ENCODE results near the gene CAPN1. TPM values are rescaled to one million over a fixed set of nuclear protein-coding genes. Genes with fewer than 3 reads are reported as not detected.

Gene CAPN1
- polyA plus RNA-seq, 1 of the 3 experiments (the other 2 are of a cell fraction), result 92.2 TPM

DNA sequence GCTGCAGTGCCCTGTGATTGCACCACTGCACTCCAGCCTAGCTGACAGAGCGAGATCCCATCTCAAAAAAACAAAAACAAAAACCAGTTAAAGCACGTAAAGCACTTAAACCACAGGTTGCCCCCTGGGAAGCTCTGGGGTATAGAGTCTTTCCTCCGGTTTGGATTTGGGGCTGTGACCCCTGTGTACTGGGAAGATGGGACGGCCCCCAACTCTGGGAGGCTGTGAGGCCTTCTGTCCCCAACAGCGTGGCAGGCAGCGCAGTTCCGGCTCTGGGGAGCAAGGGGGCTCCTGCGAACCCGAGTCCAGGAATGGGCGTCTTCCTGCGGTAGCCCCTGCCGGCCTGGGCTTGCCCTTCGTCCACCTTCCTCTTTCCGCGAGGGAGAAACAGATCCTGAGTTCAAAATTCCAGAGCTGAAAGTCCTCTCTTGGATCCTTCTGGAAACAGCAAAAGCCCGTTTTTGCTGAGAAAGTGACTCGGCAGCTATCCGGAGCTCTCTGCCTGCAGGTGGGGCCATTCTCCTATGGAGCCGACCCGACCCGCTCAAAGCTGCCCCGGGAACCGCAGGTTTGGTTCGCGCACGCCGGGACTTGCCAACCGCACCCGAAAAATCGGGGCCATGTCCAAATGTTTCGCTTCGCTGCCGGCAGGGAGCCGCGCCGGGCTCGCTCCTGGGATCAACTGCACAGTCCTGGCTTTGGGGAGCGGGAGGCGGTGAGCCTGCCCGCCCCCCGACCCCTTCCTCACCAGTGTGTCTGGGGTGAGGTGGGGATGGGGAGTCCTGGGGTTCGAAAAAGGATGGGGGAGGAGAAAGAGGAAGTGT, 43.8 kb downstream of the CAPN1 start:
- TF ChIP-seq CHD2 (IDR thresholded peaks at IDR 0.05; ENCODE audit: low read length, partially characterized antibody) (peak; percentile 12), TEAD4 (IDR thresholded peaks at IDR 0.05; ENCODE audit: borderline replicate concordance, insufficient read depth) (no peak), TAF1 (IDR thresholded peaks at IDR 0.05; ENCODE audit: borderline replicate concordance, low read depth, low read length) (no peak), MXI1 (IDR thresholded peaks at IDR 0.05; ENCODE audit: low read depth, low read length) (no peak), ELF1 (IDR thresholded peaks at IDR 0.05) (no peak), NRF1 (IDR thresholded peaks at IDR 0.05; ENCODE audit: low read depth, low read length) (no peak), JUND (IDR thresholded peaks at IDR 0.05) (no peak), RAD21 (IDR thresholded peaks at IDR 0.05; ENCODE audit: low read length) (peak; percentile 62)
- TF ChIP-seq, protein P1, sequence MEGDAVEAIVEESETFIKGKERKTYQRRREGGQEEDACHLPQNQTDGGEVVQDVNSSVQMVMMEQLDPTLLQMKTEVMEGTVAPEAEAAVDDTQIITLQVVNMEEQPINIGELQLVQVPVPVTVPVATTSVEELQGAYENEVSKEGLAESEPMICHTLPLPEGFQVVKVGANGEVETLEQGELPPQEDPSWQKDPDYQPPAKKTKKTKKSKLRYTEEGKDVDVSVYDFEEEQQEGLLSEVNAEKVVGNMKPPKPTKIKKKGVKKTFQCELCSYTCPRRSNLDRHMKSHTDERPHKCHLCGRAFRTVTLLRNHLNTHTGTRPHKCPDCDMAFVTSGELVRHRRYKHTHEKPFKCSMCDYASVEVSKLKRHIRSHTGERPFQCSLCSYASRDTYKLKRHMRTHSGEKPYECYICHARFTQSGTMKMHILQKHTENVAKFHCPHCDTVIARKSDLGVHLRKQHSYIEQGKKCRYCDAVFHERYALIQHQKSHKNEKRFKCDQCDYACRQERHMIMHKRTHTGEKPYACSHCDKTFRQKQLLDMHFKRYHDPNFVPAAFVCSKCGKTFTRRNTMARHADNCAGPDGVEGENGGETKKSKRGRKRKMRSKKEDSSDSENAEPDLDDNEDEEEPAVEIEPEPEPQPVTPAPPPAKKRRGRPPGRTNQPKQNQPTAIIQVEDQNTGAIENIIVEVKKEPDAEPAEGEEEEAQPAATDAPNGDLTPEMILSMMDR (IDR thresholded peaks at IDR 0.05), result peak; percentile 66
- POLR2A ChIA-PET, result interaction anchor here (0.5 to 0.7 kb wide), 3 partner anchors 46 to 90 kb away, joined by 3 read pairs; no protein-coding TSS in a partner anchor
- no peaks in the 10 kb centered on the region for H3K36me3 ChIP-seq (replicated peaks in 1 of 2; ENCODE audit: control insufficient read depth in 1 of 2, insufficient read depth in 2 of 2, low read length in 1 of 2)
- H3K79me2 ChIP-seq (ENCODE audit: insufficient read depth), result no peaks in the 10 kb centered on the region
- H2AFZ ChIP-seq (ENCODE audit: low read depth), result peak overlapping the region; percentile 81
- CTCF ChIA-PET, result interaction anchor here (0.8 to 6.9 kb wide), 33 partner anchors 11 to 285 kb away, joined by 3 to 56 read pairs (median 4); partner anchors contain the start of genes CAPN1, DPF2, POLA2 and ZNHIT2
- H3F3A ChIP-seq (replicated peaks; ENCODE audit: insufficient read depth), result peaks cover 8% of the 10 kb centered on the region
- WGBS (ENCODE audit: low lambda C conversion rate), result 27% methylated on average over 16 of the region's 42 CpGs
- peak overlapping the region; percentile 29 to 40; a peak in 3 of 4 replicates for H3K4me3 ChIP-seq (ENCODE audit: low read depth in 2 of 2, low read length in 1 of 2)
- H3K4me2 ChIP-seq, result peak overlapping the region; percentile 75
- peak overlapping the region; percentile 47; the same call in 1 of the 2 replicates for H3K9ac ChIP-seq
- H3K9me3 ChIP-seq, result no peaks in the 10 kb centered on the region
- H3K4me1 ChIP-seq (ENCODE audit: control insufficient read depth in 1 of 2, insufficient read depth in 2 of 2, low read depth in 1 of 2, low read length in 1 of 2), result peaks cover 2 to 9% of the 10 kb centered on the region in 2 experiments; a peak in 2 of 4 replicates
- no peak overlapping the region for H3K27ac ChIP-seq (ENCODE audit: low read depth in 2 of 2, low read length in 1 of 2)
- H3K27me3 ChIP-seq (ENCODE audit: insufficient read depth), result no peaks in the 10 kb centered on the region
- peak; percentile 87 for DNase-seq
- no peaks in the 10 kb centered on the region for H4K20me1 ChIP-seq (ENCODE audit: insufficient read depth)
- H3K9me2 ChIP-seq, result no peaks in the 10 kb centered on the region

DNA sequence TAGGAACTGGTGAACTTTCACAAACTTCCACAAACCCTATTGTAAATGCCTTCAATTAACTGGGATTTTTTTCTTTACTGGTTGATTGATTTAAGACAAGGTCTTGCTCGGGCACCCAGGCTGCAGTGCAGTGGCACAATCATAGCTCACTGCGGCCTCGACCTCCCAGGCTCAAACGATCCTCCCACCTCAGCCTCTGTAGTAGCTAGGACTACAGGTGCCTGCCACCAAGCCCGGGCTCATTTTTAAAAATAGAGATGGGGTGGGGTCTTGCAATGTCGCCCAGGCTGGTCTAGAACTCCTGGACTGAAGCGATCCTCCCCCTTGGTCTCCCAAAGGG, 44.3 kb downstream of the CAPN1 start:
- no peaks in the 10 kb centered on the region for H3K27me3 ChIP-seq (ENCODE audit: insufficient read depth)
- no peak overlapping the region for H3K27ac ChIP-seq (ENCODE audit: low read depth in 2 of 2, low read length in 1 of 2)
- peaks cover 2 to 9% of the 10 kb centered on the region in 2 experiments; a peak in 2 of 4 replicates for H3K4me1 ChIP-seq (ENCODE audit: control insufficient read depth in 1 of 2, insufficient read depth in 2 of 2, low read depth in 1 of 2, low read length in 1 of 2)
- 49% methylated on average over 7 of the region's 7 CpGs for WGBS (ENCODE audit: low lambda C conversion rate)
- no peaks in the 10 kb centered on the region for H3K79me2 ChIP-seq (ENCODE audit: insufficient read depth)
- H3K4me3 ChIP-seq (ENCODE audit: low read depth in 2 of 2, low read length in 1 of 2), result peak overlapping the region; percentile 29 to 40; a peak in 3 of 4 replicates
- peak overlapping the region; percentile 47; the same call in 1 of the 2 replicates for H3K9ac ChIP-seq
- no peaks in the 10 kb centered on the region for H3K9me3 ChIP-seq
- H3K36me3 ChIP-seq (replicated peaks in 1 of 2; ENCODE audit: control insufficient read depth in 1 of 2, insufficient read depth in 2 of 2, low read length in 1 of 2), result no peaks in the 10 kb centered on the region
- ChIA-PET CTCF (interaction anchor here (0.6 to 6.9 kb wide), 29 partner anchors 10 to 285 kb away, joined by 3 to 56 read pairs (median 5); partner anchors contain the start of genes CAPN1, DPF2, POLA2 and ZNHIT2), POLR2A (interaction anchor here (0.6 to 0.7 kb wide), 2 partner anchors 47 to 89 kb away, joined by 3 read pairs; no protein-coding TSS in a partner anchor)
- no peak for DNase-seq
- H3K9me2 ChIP-seq, result no peaks in the 10 kb centered on the region
- H3K4me2 ChIP-seq, result peak overlapping the region; percentile 75
- TF ChIP-seq ELF1 (IDR thresholded peaks at IDR 0.05), result no peak
- no peak for TF ChIP-seq NRF1 (IDR thresholded peaks at IDR 0.05; ENCODE audit: low read depth, low read length)
- no peak for TF ChIP-seq TEAD4 (IDR thresholded peaks at IDR 0.05; ENCODE audit: borderline replicate concordance, insufficient read depth)
- no peak for TF ChIP-seq RXRA (IDR thresholded peaks at IDR 0.05; ENCODE audit: borderline replicate concordance, low read depth)
- no peak for TF ChIP-seq CHD2 (IDR thresholded peaks at IDR 0.05; ENCODE audit: low read length, partially characterized antibody)
- no peak for TF ChIP-seq RCOR1 (IDR thresholded peaks at IDR 0.05; ENCODE audit: low read length)
- TF ChIP-seq, protein P2, sequence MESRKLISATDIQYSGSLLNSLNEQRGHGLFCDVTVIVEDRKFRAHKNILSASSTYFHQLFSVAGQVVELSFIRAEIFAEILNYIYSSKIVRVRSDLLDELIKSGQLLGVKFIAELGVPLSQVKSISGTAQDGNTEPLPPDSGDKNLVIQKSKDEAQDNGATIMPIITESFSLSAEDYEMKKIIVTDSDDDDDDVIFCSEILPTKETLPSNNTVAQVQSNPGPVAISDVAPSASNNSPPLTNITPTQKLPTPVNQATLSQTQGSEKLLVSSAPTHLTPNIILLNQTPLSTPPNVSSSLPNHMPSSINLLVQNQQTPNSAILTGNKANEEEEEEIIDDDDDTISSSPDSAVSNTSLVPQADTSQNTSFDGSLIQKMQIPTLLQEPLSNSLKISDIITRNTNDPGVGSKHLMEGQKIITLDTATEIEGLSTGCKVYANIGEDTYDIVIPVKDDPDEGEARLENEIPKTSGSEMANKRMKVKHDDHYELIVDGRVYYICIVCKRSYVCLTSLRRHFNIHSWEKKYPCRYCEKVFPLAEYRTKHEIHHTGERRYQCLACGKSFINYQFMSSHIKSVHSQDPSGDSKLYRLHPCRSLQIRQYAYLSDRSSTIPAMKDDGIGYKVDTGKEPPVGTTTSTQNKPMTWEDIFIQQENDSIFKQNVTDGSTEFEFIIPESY (IDR thresholded peaks at IDR 0.05; ENCODE audit: borderline replicate concordance, low read depth), result no peak
- no peak for TF ChIP-seq FOSL2 (IDR thresholded peaks at IDR 0.05; ENCODE audit: borderline replicate concordance, low read depth)
- TF ChIP-seq JUND (IDR thresholded peaks at IDR 0.05), result no peak
- TF ChIP-seq RFX5 (IDR thresholded peaks at IDR 0.05; ENCODE audit: low read length), result no peak
- TF ChIP-seq, protein P3, sequence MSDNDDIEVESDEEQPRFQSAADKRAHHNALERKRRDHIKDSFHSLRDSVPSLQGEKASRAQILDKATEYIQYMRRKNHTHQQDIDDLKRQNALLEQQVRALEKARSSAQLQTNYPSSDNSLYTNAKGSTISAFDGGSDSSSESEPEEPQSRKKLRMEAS (IDR thresholded peaks at IDR 0.05; ENCODE audit: low read depth), result no peak
- TF ChIP-seq, protein P4, sequence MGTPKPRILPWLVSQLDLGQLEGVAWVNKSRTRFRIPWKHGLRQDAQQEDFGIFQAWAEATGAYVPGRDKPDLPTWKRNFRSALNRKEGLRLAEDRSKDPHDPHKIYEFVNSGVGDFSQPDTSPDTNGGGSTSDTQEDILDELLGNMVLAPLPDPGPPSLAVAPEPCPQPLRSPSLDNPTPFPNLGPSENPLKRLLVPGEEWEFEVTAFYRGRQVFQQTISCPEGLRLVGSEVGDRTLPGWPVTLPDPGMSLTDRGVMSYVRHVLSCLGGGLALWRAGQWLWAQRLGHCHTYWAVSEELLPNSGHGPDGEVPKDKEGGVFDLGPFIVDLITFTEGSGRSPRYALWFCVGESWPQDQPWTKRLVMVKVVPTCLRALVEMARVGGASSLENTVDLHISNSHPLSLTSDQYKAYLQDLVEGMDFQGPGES (IDR thresholded peaks at IDR 0.05; ENCODE audit: low read depth, low read length), result no peak
- no peak for TF ChIP-seq POLR2AphosphoS5 (IDR thresholded peaks at IDR 0.05; ENCODE audit: low read depth, low read length)
- TF ChIP-seq FOXM1 (IDR thresholded peaks at IDR 0.05; ENCODE audit: low read depth), result no peak
- H2AFZ ChIP-seq (ENCODE audit: low read depth), result peak overlapping the region; percentile 81; the same call in 1 of the 2 replicates
- peaks cover 8% of the 10 kb centered on the region for H3F3A ChIP-seq (replicated peaks; ENCODE audit: insufficient read depth)
- no peaks in the 10 kb centered on the region for H4K20me1 ChIP-seq (ENCODE audit: insufficient read depth)
